ENCODE data around the gene SMIM5.

The SMIM5 gene

DNA sequence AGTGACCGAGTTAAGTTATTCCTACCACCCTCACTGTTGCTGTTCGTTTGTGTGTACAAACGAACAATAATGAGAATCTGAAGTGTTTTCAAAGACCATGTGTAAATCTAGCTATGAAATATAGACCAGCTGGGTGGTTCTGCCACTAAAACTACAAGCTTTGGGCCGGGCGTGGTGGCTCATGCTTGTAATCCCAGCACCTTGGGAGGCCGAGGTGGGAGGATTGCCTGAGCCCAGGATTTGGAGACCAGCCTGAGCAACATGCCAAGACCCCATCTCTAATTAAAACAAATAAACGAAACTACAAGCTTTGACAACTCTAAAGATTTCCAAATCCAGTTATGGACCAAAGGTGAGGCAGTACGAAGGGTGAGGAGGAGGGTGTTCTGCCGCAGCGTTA, 32.7 kb downstream of the SMIM5 start:
- TF ChIP-seq, protein P1, sequence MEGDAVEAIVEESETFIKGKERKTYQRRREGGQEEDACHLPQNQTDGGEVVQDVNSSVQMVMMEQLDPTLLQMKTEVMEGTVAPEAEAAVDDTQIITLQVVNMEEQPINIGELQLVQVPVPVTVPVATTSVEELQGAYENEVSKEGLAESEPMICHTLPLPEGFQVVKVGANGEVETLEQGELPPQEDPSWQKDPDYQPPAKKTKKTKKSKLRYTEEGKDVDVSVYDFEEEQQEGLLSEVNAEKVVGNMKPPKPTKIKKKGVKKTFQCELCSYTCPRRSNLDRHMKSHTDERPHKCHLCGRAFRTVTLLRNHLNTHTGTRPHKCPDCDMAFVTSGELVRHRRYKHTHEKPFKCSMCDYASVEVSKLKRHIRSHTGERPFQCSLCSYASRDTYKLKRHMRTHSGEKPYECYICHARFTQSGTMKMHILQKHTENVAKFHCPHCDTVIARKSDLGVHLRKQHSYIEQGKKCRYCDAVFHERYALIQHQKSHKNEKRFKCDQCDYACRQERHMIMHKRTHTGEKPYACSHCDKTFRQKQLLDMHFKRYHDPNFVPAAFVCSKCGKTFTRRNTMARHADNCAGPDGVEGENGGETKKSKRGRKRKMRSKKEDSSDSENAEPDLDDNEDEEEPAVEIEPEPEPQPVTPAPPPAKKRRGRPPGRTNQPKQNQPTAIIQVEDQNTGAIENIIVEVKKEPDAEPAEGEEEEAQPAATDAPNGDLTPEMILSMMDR (IDR thresholded peaks at IDR 0.05; ENCODE audit: insufficient read depth, low read depth, low read length, missing control alignments), result no peak
- no peak for DNase-seq (ENCODE audit: low read depth)

DNA sequence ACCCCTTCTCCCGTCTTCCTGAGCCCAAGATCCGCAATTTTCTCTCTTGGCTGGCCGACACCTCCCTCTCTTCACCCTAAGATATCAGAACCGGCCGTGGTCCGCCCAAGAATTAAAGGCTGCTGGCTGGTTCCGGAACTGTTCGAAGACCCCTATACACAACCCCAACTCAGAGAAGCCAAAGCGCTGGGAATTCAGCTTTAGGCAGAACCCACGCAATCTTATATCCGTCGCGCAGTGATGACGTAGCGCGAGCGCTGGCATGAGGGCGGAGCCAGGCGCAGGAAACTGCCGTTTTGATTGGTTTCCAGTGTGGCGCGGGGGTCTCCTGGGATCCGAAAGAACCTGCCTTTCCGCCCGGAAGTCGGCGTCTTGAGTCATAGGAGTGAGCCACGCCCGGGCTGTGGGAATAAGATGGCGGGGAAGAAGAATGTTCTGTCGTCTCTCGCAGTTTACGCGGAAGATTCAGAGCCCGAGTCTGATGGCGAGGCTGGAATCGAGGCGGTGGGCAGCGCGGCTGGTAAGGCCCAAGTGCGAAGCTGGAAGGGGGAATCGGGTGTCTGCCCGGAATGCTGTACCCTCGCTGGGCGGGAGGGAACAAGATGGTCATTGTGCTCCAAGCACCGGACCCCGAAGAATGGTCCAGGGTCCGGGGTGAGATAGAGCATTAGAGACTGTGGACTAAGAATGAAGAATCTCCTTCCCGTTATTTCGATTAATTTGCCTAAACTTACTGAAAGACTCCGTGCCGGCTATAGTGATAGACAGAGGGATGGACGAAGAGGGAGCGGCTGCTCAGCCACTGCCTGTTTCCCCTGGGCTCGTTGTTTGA, 33.9 kb downstream of the SMIM5 start, which contains the start of the genes RECQL5 and SAP30BP:
Gene RECQL5 (minus strand): TSS at position 196 of the 832 bp plus-strand sequence. CDS start 597 bp downstream, outside the sequence.
Gene SAP30BP (plus strand): TSS at position 380 of the 832 bp plus-strand sequence. CDS start 35 bp downstream, at position 415.
- H3K4me3 ChIP-seq (ENCODE audit: low read depth, low read length), result peak within 1 kb of the TSS; percentile 87
- TF ChIP-seq, protein P1 (IDR thresholded peaks at IDR 0.05; ENCODE audit: insufficient read depth, low read depth, low read length, missing control alignments), result no peak
- peak; percentile 99 for DNase-seq (ENCODE audit: low read depth)

More for the DNA sequence above, 32.7 kb downstream of the SMIM5 start:
- peak overlapping the region; percentile 87 for H3K4me3 ChIP-seq (ENCODE audit: low read depth, low read length)

DNA sequence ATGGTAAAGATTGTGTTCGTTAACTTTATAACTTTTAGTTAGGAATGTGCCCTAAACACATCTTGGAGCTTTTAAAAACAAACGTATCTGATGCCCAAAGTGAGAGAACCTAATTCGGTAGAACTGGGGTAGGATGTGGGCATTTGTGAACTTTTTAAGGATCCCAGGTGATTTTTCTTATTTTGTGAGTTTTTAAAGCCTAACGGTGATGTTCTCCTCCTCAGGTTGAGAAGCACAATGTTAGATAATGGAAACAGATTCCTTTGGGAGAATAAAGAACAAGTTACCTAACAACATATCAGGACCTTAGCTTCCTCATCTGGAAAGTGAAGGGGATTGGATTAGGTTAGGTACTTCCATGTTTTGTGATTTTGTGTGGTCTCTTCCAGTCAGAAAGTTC, 34.6 kb downstream of the SMIM5 start:
- peak overlapping the region; percentile 87 for H3K4me3 ChIP-seq (ENCODE audit: low read depth, low read length)
- no peak for DNase-seq (ENCODE audit: low read depth)
- TF ChIP-seq, protein P1 (IDR thresholded peaks at IDR 0.05; ENCODE audit: insufficient read depth, low read depth, low read length, missing control alignments), result no peak

DNA sequence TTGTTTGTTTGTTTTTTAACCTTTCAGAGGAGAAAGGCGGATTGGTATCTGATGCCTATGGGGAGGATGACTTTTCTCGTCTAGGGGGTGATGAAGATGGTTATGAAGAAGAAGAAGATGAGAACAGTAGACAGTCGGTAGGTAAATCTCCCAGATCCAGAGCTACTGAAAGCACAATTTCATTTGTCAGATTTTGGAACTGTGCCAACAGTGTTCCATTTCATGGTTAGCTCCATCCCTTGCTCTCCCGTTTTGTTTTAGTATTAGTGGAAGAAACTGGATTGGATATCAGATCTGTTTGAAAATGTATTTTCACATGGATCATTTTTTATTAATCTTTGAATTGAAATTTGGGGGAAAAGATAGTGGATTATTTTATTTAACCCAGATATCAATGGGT, 35.3 kb downstream of the SMIM5 start:
- peak overlapping the region; percentile 87 for H3K4me3 ChIP-seq (ENCODE audit: low read depth, low read length)
- no peak for DNase-seq (ENCODE audit: low read depth)
- TF ChIP-seq, protein P1 (IDR thresholded peaks at IDR 0.05; ENCODE audit: insufficient read depth, low read depth, low read length, missing control alignments), result no peak

DNA sequence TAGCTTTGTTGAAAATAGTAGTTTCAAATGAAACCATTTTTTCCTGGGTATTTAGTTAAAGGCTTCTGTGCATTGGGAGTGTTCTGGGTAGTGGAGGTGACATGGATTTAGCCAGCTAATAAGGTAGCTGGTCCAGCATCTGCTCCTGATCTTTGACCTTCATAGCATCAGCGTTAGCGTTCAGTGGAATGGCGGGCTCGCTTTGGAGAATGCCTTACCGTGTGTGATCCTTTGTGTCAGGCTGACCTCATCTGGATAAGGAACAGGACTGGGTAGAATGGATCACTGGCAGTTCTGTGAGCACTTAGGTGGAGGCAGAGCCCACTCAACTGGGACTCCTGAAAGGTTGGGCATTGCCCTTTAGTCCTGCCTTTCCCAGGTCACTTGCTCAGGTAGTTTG, 37.6 kb downstream of the SMIM5 start:
- H3K4me3 ChIP-seq (ENCODE audit: low read depth, low read length), result no peak overlapping the region
- TF ChIP-seq, protein P1 (IDR thresholded peaks at IDR 0.05; ENCODE audit: insufficient read depth, low read depth, low read length, missing control alignments), result no peak
- DNase-seq (ENCODE audit: low read depth), result no peak

DNA sequence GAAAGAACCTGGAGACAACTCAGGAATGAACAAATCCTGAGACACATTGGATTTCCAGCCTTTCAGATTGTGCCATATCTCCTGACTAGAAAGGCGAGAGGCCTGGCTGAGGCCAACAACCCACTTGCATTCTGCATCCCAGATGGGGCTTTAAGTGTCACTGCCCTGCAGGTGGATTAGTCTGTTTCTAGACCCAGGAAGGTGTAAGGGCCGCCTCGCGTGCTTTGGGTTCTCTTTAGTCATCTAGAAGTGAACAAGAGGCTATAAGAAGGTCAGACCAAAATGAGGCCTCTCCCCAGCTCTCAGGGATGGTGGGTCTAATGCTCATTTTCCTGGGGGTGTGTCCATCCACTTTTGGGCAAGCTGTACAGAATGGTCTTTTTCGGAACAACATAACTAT, 38.8 kb downstream of the SMIM5 start:
- TF ChIP-seq, protein P1 (IDR thresholded peaks at IDR 0.05; ENCODE audit: insufficient read depth, low read depth, low read length, missing control alignments), result no peak
- H3K4me3 ChIP-seq (ENCODE audit: low read depth, low read length), result no peak overlapping the region
- DNase-seq (ENCODE audit: low read depth), result no peak
